ENCODE data around the gene MCC. TPM values are rescaled to one million over a fixed set of nuclear protein-coding genes. Genes with fewer than 3 reads are reported as not detected.

MCC gene
- total and polyA plus RNA-seq, 2 donors (not counting 1 experiment from before 2014, with no cell fraction given), result 0.09 to 0.32 TPM

DNA sequence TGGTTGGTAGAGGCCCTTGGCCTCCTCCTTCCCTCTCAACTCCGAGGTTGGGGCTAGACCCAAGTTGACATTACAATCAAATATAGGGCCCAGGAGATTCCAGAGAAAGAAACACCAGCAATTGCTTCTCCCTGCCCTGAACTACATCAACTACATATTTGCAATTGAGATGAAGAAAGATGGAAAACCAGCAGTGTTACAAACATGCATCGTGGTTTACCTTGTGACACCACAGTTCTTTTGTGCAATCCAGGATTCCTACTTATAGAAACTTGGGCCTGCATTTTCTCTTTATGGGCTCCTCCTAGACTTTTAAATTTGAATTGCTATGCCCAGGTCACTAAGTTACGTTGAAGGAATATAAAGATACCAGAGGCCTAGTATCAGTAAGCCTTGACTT, 384.9 kb downstream of the MCC start:
- H3K27ac ChIP-seq (ENCODE audit: low read length in 2 of 2), result no peak overlapping the region
- no peak overlapping the region for H3K4me2 ChIP-seq (replicated peaks; ENCODE audit: low read depth, low read length, poor library complexity, severe bottlenecking)
- ATAC-seq (ENCODE audit: low read depth) (no peak), DNase-seq (no peak)
- H3K9ac ChIP-seq (ENCODE audit: low read length), result no peak overlapping the region
- 100% methylated on average over 1 of the region's 3 CpGs for WGBS (ENCODE audit: insufficient coverage)
- no peak overlapping the region for H3K27ac Mint-ChIP-seq
- no peak for TF ChIP-seq CTCF (IDR thresholded peaks at IDR 0.05)
- TF ChIP-seq EZH2 (IDR thresholded peaks at IDR 0.05; ENCODE audit: borderline replicate concordance, insufficient read depth, low read depth, low read length, poor library complexity, severe bottlenecking), result no peak
- no peak overlapping the region for H3K4me3 ChIP-seq (ENCODE audit: control extremely low read depth in 1 of 5, extremely low read depth in 1 of 5, insufficient read depth in 1 of 5, low read depth in 2 of 5, low read length in 4 of 5)
- no peaks in the 10 kb centered on the region for H3K4me1 ChIP-seq (ENCODE audit: control insufficient read depth in 2 of 2, insufficient read depth in 2 of 2, low read length in 2 of 2)
- H3K9me3 ChIP-seq (ENCODE audit: control extremely low read depth in 1 of 3, control insufficient read depth in 2 of 3, insufficient read depth in 1 of 3, low read length in 2 of 3), result no peaks in the 10 kb centered on the region
- H3K36me3 ChIP-seq (replicated peaks in 1 of 2; ENCODE audit: control extremely low read depth in 1 of 2, control insufficient read depth in 1 of 2, extremely low read depth in 1 of 2, insufficient read depth in 2 of 2, low read length in 1 of 2), result no peaks in the 10 kb centered on the region
- H3K9me3 Mint-ChIP-seq (ENCODE audit: insufficient read depth), result no peaks in the 10 kb centered on the region
- H3K4me1 Mint-ChIP-seq, result no peaks in the 10 kb centered on the region
- ChIA-PET POLR2A (no interaction called here), CTCF (no interaction called here)
- intact Hi-C loops (cut with micrococcal nuclease), result no loop called here
- H3K79me2 ChIP-seq (ENCODE audit: control insufficient read depth, insufficient read depth, low read length), result no peaks in the 10 kb centered on the region
- H3K27me3 ChIP-seq (replicated peaks in 1 of 4; ENCODE audit: control extremely low read depth in 1 of 4, control insufficient read depth in 3 of 4, insufficient read depth in 4 of 4, low read length in 3 of 4), result no peaks in the 10 kb centered on the region
- H2AFZ ChIP-seq (ENCODE audit: insufficient read depth, low read depth, low read length, poor library complexity, severe bottlenecking), result no peak overlapping the region
- no peak overlapping the region for H3K4me3 Mint-ChIP-seq
- peaks cover 3% of the 10 kb centered on the region for H3K27me3 Mint-ChIP-seq
- H4K20me1 ChIP-seq (ENCODE audit: control insufficient read depth, insufficient read depth, low read length, poor library complexity, severe bottlenecking), result no peaks in the 10 kb centered on the region

GRCh38 chr5:113102121-113102531, 386.1 kb downstream of the MCC start:
- WGBS (ENCODE audit: insufficient coverage), result no CpG with 5 or more reads among the region's 1 CpG
- Histone ChIP-seq H3K4me1 (ENCODE audit: control insufficient read depth in 2 of 2, insufficient read depth in 2 of 2, low read length in 2 of 2) (no peaks in the 10 kb centered on the region), H3K4me2 (replicated peaks; ENCODE audit: low read depth, low read length, poor library complexity, severe bottlenecking) (no peak overlapping the region), H3K36me3 (replicated peaks in 1 of 2; ENCODE audit: control extremely low read depth in 1 of 2, control insufficient read depth in 1 of 2, extremely low read depth in 1 of 2, insufficient read depth in 2 of 2, low read length in 1 of 2) (no peaks in the 10 kb centered on the region), H3K4me3 (ENCODE audit: control extremely low read depth in 1 of 5, extremely low read depth in 1 of 5, insufficient read depth in 1 of 5, low read depth in 2 of 5, low read length in 4 of 5) (no peak overlapping the region), H2AFZ (ENCODE audit: insufficient read depth, low read depth, low read length, poor library complexity, severe bottlenecking) (no peak overlapping the region), H3K27ac (ENCODE audit: low read length in 2 of 2) (no peak overlapping the region), H3K9ac (ENCODE audit: low read length) (no peak overlapping the region), H3K79me2 (ENCODE audit: control insufficient read depth, insufficient read depth, low read length) (no peaks in the 10 kb centered on the region), H3K27me3 (replicated peaks in 1 of 4; ENCODE audit: control extremely low read depth in 1 of 4, control insufficient read depth in 3 of 4, insufficient read depth in 4 of 4, low read length in 3 of 4) (no peaks in the 10 kb centered on the region), H3K9me3 (ENCODE audit: control extremely low read depth in 1 of 3, control insufficient read depth in 2 of 3, insufficient read depth in 1 of 3, low read length in 2 of 3) (no peaks in the 10 kb centered on the region), H4K20me1 (ENCODE audit: control insufficient read depth, insufficient read depth, low read length, poor library complexity, severe bottlenecking) (no peaks in the 10 kb centered on the region)
- Mint-ChIP-seq H3K27me3 (peaks cover 3% of the 10 kb centered on the region), H3K4me1 (no peaks in the 10 kb centered on the region), H3K27ac (no peak overlapping the region), H3K4me3 (no peak overlapping the region), H3K9me3 (ENCODE audit: insufficient read depth) (no peaks in the 10 kb centered on the region)
- ATAC-seq (ENCODE audit: low read depth) (no peak), DNase-seq (no peak)
- TF ChIP-seq CTCF (IDR thresholded peaks at IDR 0.05) (no peak), EZH2 (IDR thresholded peaks at IDR 0.05; ENCODE audit: borderline replicate concordance, insufficient read depth, low read depth, low read length, poor library complexity, severe bottlenecking) (no peak)
- intact Hi-C loops (cut with micrococcal nuclease), result no loop called here
- ChIA-PET POLR2A (no interaction called here), CTCF (no interaction called here)

Data from B cell (primary cell).